ENCODE data around the gene IFT88.

IFT88 gene

GRCh38 chr13:20719783-20720182 lies 152.8 kb downstream of the IFT88 start:
- no peak for DNase-seq

DNA sequence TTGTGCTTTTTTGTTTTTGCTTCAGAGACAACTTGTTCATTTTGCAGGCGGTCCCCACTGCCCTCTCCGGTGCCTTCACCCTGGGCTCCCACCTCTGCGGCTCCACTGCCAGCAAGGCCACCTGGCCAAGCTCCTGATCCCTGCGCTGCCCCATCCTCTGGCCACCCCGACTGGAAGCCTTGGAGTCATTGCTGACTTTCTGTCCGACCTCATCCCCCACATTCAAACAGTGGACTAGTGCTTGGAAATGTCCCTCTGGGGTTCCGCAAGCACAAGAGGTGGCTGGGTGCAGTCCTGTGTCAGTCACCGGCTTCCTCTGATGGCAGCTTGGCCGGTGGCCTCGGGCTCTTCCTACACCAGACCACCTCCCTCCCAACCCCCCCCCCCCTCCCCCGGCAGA lies 153.5 kb downstream of the IFT88 start:
- DNase-seq, result no peak

DNA sequence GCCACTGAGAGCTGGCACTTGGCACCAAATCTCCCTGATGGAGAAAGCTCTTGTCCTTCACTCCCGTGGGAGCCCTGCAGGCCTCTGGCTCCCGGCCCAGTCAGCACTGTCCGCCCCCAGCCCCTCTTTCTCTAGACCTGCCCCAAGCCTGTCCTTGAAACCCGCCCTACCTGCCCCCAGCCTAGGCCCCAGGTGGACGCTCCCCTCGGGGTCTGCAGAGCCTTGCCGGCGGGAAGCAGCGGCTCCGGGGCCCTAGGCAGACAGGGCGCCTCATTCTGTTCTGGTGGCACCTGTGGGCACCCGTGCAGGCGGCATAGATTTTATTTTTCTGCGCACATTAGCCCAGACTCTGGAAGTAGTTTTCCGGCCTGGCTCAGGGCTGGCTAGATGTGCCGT lies 154.1 kb downstream of the IFT88 start:
- no peak for DNase-seq

GRCh38 chr13:20721454-20722357 lies 154.7 kb downstream of the IFT88 start:
- no peak for DNase-seq

GRCh38 chr13:20727856-20728255 lies 160.9 kb downstream of the IFT88 start:
- no peak for DNase-seq

DNA sequence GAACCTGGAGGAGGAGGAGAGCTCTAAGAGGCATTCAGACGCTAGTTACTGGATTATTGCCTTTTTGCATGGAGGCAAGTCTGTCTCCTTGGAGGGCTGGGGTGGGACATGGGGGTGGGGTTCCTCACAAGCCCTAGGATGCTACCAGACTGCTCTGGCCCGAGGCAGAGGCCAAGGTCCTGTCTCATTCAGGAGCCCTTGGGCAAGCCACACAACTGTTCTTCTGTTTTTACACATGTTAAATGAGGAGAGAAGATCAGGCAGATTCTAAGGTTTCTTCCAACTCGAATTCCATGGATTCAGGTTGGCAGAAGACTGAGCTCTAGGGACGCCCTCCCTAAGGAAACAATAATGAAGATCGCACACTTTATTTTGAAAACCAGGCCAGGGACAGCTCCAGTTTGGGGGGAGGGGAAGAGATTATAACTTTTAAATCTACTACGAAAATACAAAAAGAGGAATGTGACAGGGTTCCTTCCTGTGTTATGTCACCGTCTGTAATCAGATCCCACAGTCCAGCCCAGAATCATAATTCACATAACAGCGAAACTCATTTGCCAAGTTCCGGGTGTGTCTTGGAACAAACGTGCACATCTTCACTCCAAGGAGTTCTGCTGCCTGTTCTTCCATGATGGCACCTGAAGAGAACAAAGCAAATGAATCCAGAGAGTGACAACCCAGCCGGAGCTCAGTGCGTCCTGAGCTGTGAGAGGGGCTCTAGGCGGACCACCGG lies 161.8 kb downstream of the IFT88 start:
- no peak for DNase-seq

- no peak for DNase-seq
Observed at GRCh38 chr13:20729633-20730585, 163.0 kb downstream of the IFT88 start.

DNA sequence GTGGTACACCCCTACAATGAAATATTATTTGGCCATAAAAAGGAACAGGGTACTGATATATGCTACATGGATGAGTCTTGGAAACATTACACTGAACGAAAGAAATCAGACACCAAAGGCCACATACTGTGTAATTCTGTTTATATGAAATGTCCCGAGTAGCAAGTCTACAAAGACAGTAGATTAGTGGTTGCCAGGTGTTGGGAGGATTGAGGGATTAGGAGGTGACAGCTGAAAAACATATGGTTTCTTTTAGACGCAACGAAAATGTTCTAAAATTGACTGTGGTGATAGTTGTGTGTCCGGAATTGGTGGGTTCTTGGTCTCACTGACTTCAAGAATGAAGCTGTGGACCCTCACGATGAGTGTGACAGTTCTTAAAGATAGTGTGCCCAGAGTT lies 171.7 kb downstream of the IFT88 start:
- no peak for DNase-seq

GRCh38 chr13:20740021-20740420 lies 173.1 kb downstream of the IFT88 start:
- DNase-seq, result no peak
